Pancreas (tissue), 10 donors: ENCODE measurements around the gene ELAC2. TPM values are rescaled to one million over a fixed set of nuclear protein-coding genes. Genes with fewer than 3 reads are reported as not detected.

ENCODE experiments used
- ATAC-seq, 4 donors: fragments of 200-7000 bp; cut with Tn5 transposase; one replicate each; pipeline versions ENCODE4 v1.8.0 to v1.9.1; 2020; ENCODE audit warnings: mild to moderate bottlenecking in 4 of 4, moderate library complexity in 4 of 4
- DNase-seq, 6 donors: peaks; one replicate each; pipeline ENCODE4 v3.0.0-alpha.2; 2020
- FAIRE-seq: peaks from 2 replicates; lab custom pipeline; 2012; peaks lifted over from hg19 to GRCh38; lab: Jason Lieb, UNC
- H3K27ac ChIP-seq, 4 donors: fragments of 200-600 bp; sonication (generic); 1 replicate in 3 of 4; 2 replicates in 1 of 4; pipeline versions ENCODE4 v1.5.0 to v1.8.0; 2020
- H3K27me3 ChIP-seq, 4 donors: fragments of 200-600 bp; one replicate each; pipeline ENCODE4 v1.8.0; 2021
- H3K36me3 ChIP-seq, 3 donors: fragments of 200-600 bp; sonication (generic) in 1 of 3; one replicate each; pipeline versions ENCODE4 v1.5.0 to v1.8.0; 2020 to 2021
- H3K4me1 ChIP-seq, 3 donors: fragments of 200-600 bp; one replicate each; pipeline ENCODE4 v1.8.0; 2021
- H3K4me3 ChIP-seq, 4 donors: fragments of 200-600 bp; sonication (generic) in 2 of 4; one replicate each; pipeline versions ENCODE4 v1.5.0 to v1.8.0; 2020 to 2021
- H3K9me3 ChIP-seq, 4 donors: fragments of 200-600 bp; one replicate each; pipeline ENCODE4 v1.8.0; 2021
- CTCF ChIP-seq, 4 donors: fragments of 200-600 bp; sonication (generic) in 3 of 4; IDR thresholded peaks; one replicate each; pipeline versions ENCODE4 v1.5.0 to v1.8.0; 2021; ENCODE audit warnings: antibody characterized with exemption in 4 of 4
- WGBS, 2 donors: extraction: QIAGEN DNeasy Blood & Tissue Kit; methylation state at CpG; one replicate each; pipeline ENCODE4 v1.1.7; 2013; 5-methylcytosine and 5-hydroxymethylcytosine counted together
- intact Hi-C, 3 donors: fragments of 100-400 bp; cut with DNase I; formaldehyde crosslinking; loops; one replicate each; pipeline versions ENCODE4 v1.11.1 to v1.14.2; 2022
- polyA plus RNA-seq, 2 donors: library from polyadenylated mRNA; stranded (reverse); fragments of 200-250 nt; gene quantifications; one replicate each; pipeline ENCODE4 v1.2.3, GENCODE V29; 2013
- total RNA-seq, 6 donors: library from RNA; stranded (reverse); fragmentation: NEBNext Ultra II Directional in 4 of 6; extraction: Animal tissue kit (Norgen Biotek cat#: 25700) in 4 of 6; gene quantifications; one replicate each; pipeline versions ENCODE4 v1.2.1 to v1.2.4, GENCODE V29; 2021 to 2023
- donor health status: healthy with polysubstance abuse.
- donor health status: DM: no; HTN: no; CAD: no; lungs with moderate emphysema.
- donor health status: DM: no; HTN: no; CAD: no.
- donor health status: control.
- donor health status: control.
- donor health status: Bipolar disorder and iron deficiency.
- donor health status: DM: yes; HTN: yes; CAD: no.
- donor health status: DM: no; HTN: no; CAD: no.
- donor health status: DM: no; HTN: no; CAD: no.
- donor health status: DM: yes; HTN: yes; CAD: no.

The ELAC2 gene
- total RNA-seq, result 10 to 100 TPM; 19.6 to 27.0 (median 23.5) TPM
- 10 to 100 TPM; 28.1 to 39.2 TPM for polyA plus RNA-seq

GRCh38 chr17:13017655-13018459 lies at the start of gene ELAC2:
TSS of gene ELAC2 (minus strand) at chr17:13018027. CDS start at chr17:13017947, 80 bp downstream.
- WGBS, 2 donors, result 0% methylated on average over 74 to 79 of the region's 79 CpGs
- peak within 1 kb of the TSS; percentile 58 to 95 (median 88) for H3K4me3 ChIP-seq
- intact Hi-C loops, result no loop called here
- TF ChIP-seq CTCF (IDR thresholded peaks at IDR 0.05), result peak in 1 of 4 donors; percentile 10
- H3K27me3 ChIP-seq, result no peaks in the 10 kb centered on the region
- peak; percentile 99 for FAIRE-seq
- DNase-seq, result peak; percentile 95 to 98 (median 97)
- H3K4me1 ChIP-seq, result peaks cover 0 to 7% (median 5%) of the 10 kb centered on the region in 3 donors
- peaks cover 0 to 29% (median 16%) of the 10 kb centered on the region in 3 donors for H3K36me3 ChIP-seq
- peak; percentile 97 to 99 (median 98) for ATAC-seq
- no peaks in the 10 kb centered on the region for H3K9me3 ChIP-seq
- H3K27ac ChIP-seq, result peak within 1 kb of the TSS; percentile 73 to 86 (median 80)

- no peak for FAIRE-seq
- Histone ChIP-seq H3K9me3 (no peaks in the 10 kb centered on the region), H3K27me3 (no peaks in the 10 kb centered on the region), H3K4me3 (no peak overlapping the region), H3K27ac (no peak overlapping the region), H3K4me1 (no peaks in the 10 kb centered on the region), H3K36me3 (no peaks in the 10 kb centered on the region)
- intact Hi-C loops, result no loop called here
- 83 to 93% methylated on average over 1 of the region's 1 CpG for WGBS, 2 donors
- ATAC-seq, result no peak
- TF ChIP-seq CTCF (IDR thresholded peaks at IDR 0.05), result no peak
- DNase-seq, result no peak
Measured at GRCh38 chr17:13065032-13065431, 47.2 kb upstream of the ELAC2 start.

- no peaks in the 10 kb centered on the region for H3K36me3 ChIP-seq
- no peak for ATAC-seq
- WGBS, 2 donors, result 54 to 55% methylated on average over 5 of the region's 5 CpGs
- H3K4me1 ChIP-seq, result no peaks in the 10 kb centered on the region
- H3K27me3 ChIP-seq, result no peaks in the 10 kb centered on the region
- intact Hi-C loops, result no loop called here
- no peaks in the 10 kb centered on the region for H3K9me3 ChIP-seq
- no peak overlapping the region for H3K4me3 ChIP-seq
- no peak overlapping the region for H3K27ac ChIP-seq
- no peak for FAIRE-seq
- no peak for DNase-seq
- no peak for TF ChIP-seq CTCF (IDR thresholded peaks at IDR 0.05)
Measured at GRCh38 chr17:13055131-13055530, 37.3 kb upstream of the ELAC2 start.

GRCh38 chr17:13054666-13055065 lies 36.8 kb upstream of the ELAC2 start:
- Histone ChIP-seq H3K4me3 (no peak overlapping the region), H3K9me3 (no peaks in the 10 kb centered on the region), H3K4me1 (no peaks in the 10 kb centered on the region), H3K36me3 (no peaks in the 10 kb centered on the region), H3K27ac (no peak overlapping the region), H3K27me3 (no peaks in the 10 kb centered on the region)
- WGBS, 2 donors, result 23% methylated on average over 5 of the region's 5 CpGs
- intact Hi-C loops, result no loop called here
- FAIRE-seq (no peak), DNase-seq (no peak), ATAC-seq (no peak)
- TF ChIP-seq CTCF (IDR thresholded peaks at IDR 0.05), result no peak

GRCh38 chr17:13051915-13052314 lies 34.1 kb upstream of the ELAC2 start:
- intact Hi-C loops, result no loop called here
- FAIRE-seq (no peak), DNase-seq (no peak), ATAC-seq (no peak)
- TF ChIP-seq CTCF (IDR thresholded peaks at IDR 0.05), result no peak
- no peaks in the 10 kb centered on the region for H3K9me3 ChIP-seq
- no peak overlapping the region for H3K27ac ChIP-seq
- no peaks in the 10 kb centered on the region for H3K27me3 ChIP-seq
- H3K4me1 ChIP-seq, result no peaks in the 10 kb centered on the region
- no peak overlapping the region for H3K4me3 ChIP-seq
- WGBS, 2 donors, result 62 to 73% methylated on average over 4 of the region's 4 CpGs
- H3K36me3 ChIP-seq, result no peaks in the 10 kb centered on the region
